Thymus (tissue), 11 donors: ENCODE data around the gene ESRRB. TPM values are rescaled to one million over a fixed set of nuclear protein-coding genes. Genes with fewer than 3 reads are reported as not detected.

Experiments
- DNase-seq, 9 donors: peaks; one replicate each; pipeline ENCODE4 v3.0.0-alpha.2; 2013; ENCODE audit warnings: low spot score in 9 of 9, low read depth in 6 of 9, missing footprints in 1 of 9
- H3K27ac ChIP-seq, 2 donors: one replicate each; pipeline ENCODE4 v1.5.1; 2013; ENCODE audit warnings: control low read depth in 1 of 2, low read depth in 1 of 2, low read length in 1 of 2, mild to moderate bottlenecking in 1 of 2, moderate library complexity in 1 of 2
- H3K27me3 ChIP-seq, 2 donors: one replicate each; pipeline ENCODE4 v1.5.1; 2013; ENCODE audit warnings: low read length in 1 of 2; ENCODE audit not compliant: control insufficient read depth in 2 of 2, insufficient read depth in 1 of 2
- H3K36me3 ChIP-seq, 2 donors: one replicate each; pipeline ENCODE4 v1.5.1; 2013; ENCODE audit warnings: low read length in 1 of 2, mild to moderate bottlenecking in 1 of 2, moderate library complexity in 1 of 2; ENCODE audit not compliant: control insufficient read depth in 2 of 2, insufficient read depth in 2 of 2
- H3K4me1 ChIP-seq, 2 donors: one replicate each; pipeline ENCODE4 v1.5.1; 2013; ENCODE audit warnings: low read length in 2 of 2; ENCODE audit not compliant: control insufficient read depth in 2 of 2, insufficient read depth in 2 of 2
- H3K4me3 ChIP-seq, 2 donors: one replicate each; pipeline ENCODE4 v1.5.1; 2013; ENCODE audit warnings: low read length in 2 of 2, control low read depth in 1 of 2, mild to moderate bottlenecking in 1 of 2
- H3K9me3 ChIP-seq, 2 donors: one replicate each; pipeline ENCODE4 v1.5.1; 2013; ENCODE audit warnings: low read length in 1 of 2, mild to moderate bottlenecking in 1 of 2; ENCODE audit not compliant: control insufficient read depth in 2 of 2, insufficient read depth in 1 of 2
- WGBS: extraction: QIAGEN DNeasy Blood & Tissue Kit; methylation state at CpG from one replicate; pipeline ENCODE4 v1.1.7; 2013; 5-methylcytosine and 5-hydroxymethylcytosine counted together
- polyA plus RNA-seq: library from polyadenylated mRNA; stranded (reverse); fragments of 200-250 nt; gene quantifications from one replicate; pipeline ENCODE4 v1.2.3, GENCODE V29; 2013
- total RNA-seq: library from RNA; stranded (reverse); fragments of 120-200 nt; gene quantifications from one replicate; pipeline ENCODE4 v1.2.4, GENCODE V29; 2013
- donor health status: healthy.

The ESRRB gene
- total and polyA plus RNA-seq, 2 donors = 0.47 to 0.66 TPM

GRCh38 chr14:76446921-76447320 is 71.0 kb downstream of the ESRRB start:
- no peak overlapping the region for H3K4me3 ChIP-seq
- WGBS = 73% methylated on average over 7 of the region's 7 CpGs
- H3K27me3 ChIP-seq = no peaks in the 10 kb centered on the region
- no peaks in the 10 kb centered on the region for H3K36me3 ChIP-seq
- no peaks in the 10 kb centered on the region for H3K9me3 ChIP-seq
- no peak overlapping the region for H3K27ac ChIP-seq
- no peaks in the 10 kb centered on the region for H3K4me1 ChIP-seq
- DNase-seq = no peak

GRCh38 chr14:76450476-76450875 is 74.5 kb downstream of the ESRRB start:
- DNase-seq = no peak
- WGBS = 93% methylated on average over 4 of the region's 4 CpGs
- Histone ChIP-seq H3K4me3 (no peak overlapping the region), H3K9me3 (no peaks in the 10 kb centered on the region), H3K36me3 (no peaks in the 10 kb centered on the region), H3K27ac (no peak overlapping the region), H3K27me3 (no peaks in the 10 kb centered on the region), H3K4me1 (no peaks in the 10 kb centered on the region)

GRCh38 chr14:76456200-76456599 is 80.3 kb downstream of the ESRRB start:
- Histone ChIP-seq H3K9me3 (no peaks in the 10 kb centered on the region), H3K27ac (no peak overlapping the region), H3K4me1 (no peaks in the 10 kb centered on the region), H3K27me3 (no peaks in the 10 kb centered on the region), H3K36me3 (no peaks in the 10 kb centered on the region), H3K4me3 (no peak overlapping the region)
- DNase-seq = peak in 7 of 9 donors; percentile 8 to 43 (median 15)
- 64% methylated on average over 2 of the region's 2 CpGs for WGBS

DNA sequence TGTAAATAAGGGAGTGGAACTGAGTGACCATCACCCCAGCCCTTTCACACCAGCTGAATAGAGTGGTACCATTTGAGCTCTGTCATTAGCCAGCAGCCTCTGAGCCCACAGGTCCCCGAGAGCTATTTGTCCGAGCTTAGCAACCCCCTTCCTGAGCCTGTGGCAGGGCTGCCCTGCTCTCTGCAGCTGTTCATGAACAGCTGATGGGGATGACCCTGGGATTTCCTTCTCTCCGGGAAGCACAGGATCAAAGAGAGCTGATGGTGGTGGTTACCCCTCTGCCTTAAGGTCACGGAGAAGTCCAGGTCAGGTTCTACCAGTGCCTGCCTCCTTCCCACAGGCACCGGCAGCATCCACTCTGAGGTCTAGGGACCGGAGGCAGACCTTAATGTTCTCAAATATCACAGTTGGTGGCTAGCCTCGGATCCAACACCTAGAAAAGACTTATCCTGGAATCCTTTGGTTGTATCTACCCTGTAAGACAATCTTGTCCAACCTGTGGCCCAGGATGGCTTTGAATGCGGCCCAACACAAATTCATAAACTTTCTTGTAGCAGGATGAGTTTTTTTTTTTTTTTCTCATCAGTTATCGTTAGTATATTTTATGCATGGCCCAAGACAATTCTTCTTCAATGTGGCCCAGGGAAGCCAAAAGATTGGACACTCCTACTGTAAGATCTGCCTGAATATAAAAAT is 81.1 kb downstream of the ESRRB start:
- Histone ChIP-seq H3K4me1 (no peaks in the 10 kb centered on the region), H3K4me3 (no peak overlapping the region), H3K27me3 (no peaks in the 10 kb centered on the region), H3K27ac (no peak overlapping the region), H3K9me3 (no peaks in the 10 kb centered on the region), H3K36me3 (no peaks in the 10 kb centered on the region)
- DNase-seq = no peak
- 93% methylated on average over 9 of the region's 9 CpGs for WGBS

DNA sequence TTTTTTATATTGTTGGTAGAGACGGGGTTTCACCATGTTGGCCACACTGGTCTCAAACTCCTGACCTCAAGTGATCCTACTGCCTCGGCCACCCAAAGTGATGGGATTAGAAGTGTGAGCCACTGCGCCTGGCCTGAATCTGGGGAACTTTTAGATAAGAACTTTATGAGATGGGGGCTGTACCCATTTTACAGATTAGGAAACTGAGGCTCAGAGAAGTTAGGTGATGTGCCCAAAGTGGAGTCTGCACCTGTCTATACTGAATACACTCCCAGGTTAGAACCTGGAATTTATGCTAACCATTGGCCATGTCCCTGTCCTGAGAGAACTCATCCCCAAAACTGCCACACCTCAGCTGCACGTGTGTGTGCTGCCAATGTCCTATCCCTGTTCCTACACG is 81.9 kb downstream of the ESRRB start:
- 97% methylated on average over 5 of the region's 5 CpGs for WGBS
- Histone ChIP-seq H3K4me1 (no peaks in the 10 kb centered on the region), H3K27me3 (no peaks in the 10 kb centered on the region), H3K4me3 (no peak overlapping the region), H3K36me3 (no peaks in the 10 kb centered on the region), H3K27ac (no peak overlapping the region), H3K9me3 (no peaks in the 10 kb centered on the region)
- no peak for DNase-seq

GRCh38 chr14:76461886-76462285 is 85.9 kb downstream of the ESRRB start:
- Histone ChIP-seq H3K27me3 (no peaks in the 10 kb centered on the region), H3K9me3 (no peaks in the 10 kb centered on the region), H3K27ac (no peak overlapping the region), H3K36me3 (no peaks in the 10 kb centered on the region), H3K4me1 (no peaks in the 10 kb centered on the region), H3K4me3 (no peak overlapping the region)
- 97% methylated on average over 4 of the region's 4 CpGs for WGBS
- DNase-seq = no peak

DNA sequence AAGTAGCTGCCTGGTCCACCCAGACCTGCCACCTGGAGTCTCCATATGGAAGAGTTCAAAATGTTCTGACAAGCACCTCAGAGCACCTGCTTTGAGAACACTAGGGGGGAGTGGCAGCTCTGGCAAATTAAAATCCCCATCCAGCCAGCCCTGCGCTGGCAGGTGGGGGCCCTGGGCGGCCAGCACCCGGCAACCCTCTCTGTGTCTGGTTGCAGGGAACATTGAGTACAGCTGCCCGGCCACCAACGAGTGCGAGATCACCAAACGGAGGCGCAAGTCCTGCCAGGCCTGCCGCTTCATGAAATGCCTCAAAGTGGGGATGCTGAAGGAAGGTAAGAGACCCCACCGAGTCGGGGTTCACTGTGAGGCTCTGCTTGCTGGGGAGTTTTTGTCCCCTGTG is 86.4 kb downstream of the ESRRB start:
- Histone ChIP-seq H3K27me3 (no peaks in the 10 kb centered on the region), H3K4me3 (no peak overlapping the region), H3K36me3 (no peaks in the 10 kb centered on the region), H3K4me1 (no peaks in the 10 kb centered on the region), H3K27ac (no peak overlapping the region), H3K9me3 (no peaks in the 10 kb centered on the region)
- 96% methylated on average over 11 of the region's 11 CpGs for WGBS
- DNase-seq = no peak

- 94% methylated on average over 4 of the region's 4 CpGs for WGBS
- H3K4me3 ChIP-seq = no peak overlapping the region
- DNase-seq = no peak
Measured at GRCh38 chr14:76463105-76463504, 87.2 kb downstream of the ESRRB start.

DNA sequence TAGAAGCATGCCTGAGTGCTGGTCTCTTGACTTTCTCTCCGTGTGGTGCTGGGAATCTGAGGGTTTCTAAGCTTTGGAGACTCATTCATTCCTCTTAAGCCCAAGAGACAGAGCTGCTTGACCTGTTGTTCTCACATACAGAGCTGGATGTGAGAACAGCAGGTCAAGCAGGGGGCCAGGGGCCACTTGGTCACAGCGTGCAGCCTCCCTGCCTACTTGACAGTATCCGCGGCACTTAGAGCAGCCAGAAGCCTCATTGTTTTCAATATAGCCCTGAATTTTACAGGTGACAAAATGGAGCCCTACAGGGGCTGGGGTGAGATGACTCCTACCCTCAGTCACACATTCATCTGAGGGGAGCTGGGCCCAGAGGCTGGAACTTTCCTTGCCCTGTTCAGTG is 88.9 kb downstream of the ESRRB start:
- WGBS = 94% methylated on average over 4 of the region's 4 CpGs
- Histone ChIP-seq H3K27ac (no peak overlapping the region), H3K4me3 (no peak overlapping the region), H3K27me3 (no peaks in the 10 kb centered on the region), H3K4me1 (no peaks in the 10 kb centered on the region), H3K36me3 (no peaks in the 10 kb centered on the region), H3K9me3 (no peaks in the 10 kb centered on the region)
- DNase-seq = no peak

More at GRCh38 chr14:76463105-76463504, 87.2 kb downstream of the ESRRB start:
- H3K9me3 ChIP-seq = no peaks in the 10 kb centered on the region
- no peaks in the 10 kb centered on the region for H3K36me3 ChIP-seq
- no peaks in the 10 kb centered on the region for H3K27me3 ChIP-seq
- H3K4me1 ChIP-seq = no peaks in the 10 kb centered on the region
- no peak overlapping the region for H3K27ac ChIP-seq
